Transverse colon (tissue), 4 donors: Measurements from ENCODE around the gene MSMB. TPM values are rescaled to one million over a fixed set of nuclear protein-coding genes. Genes with fewer than 3 reads are reported as not detected.

Experiments used
- DNase-seq: peaks from one replicate; pipeline ENCODE4 v3.0.0-alpha.2; 2019
- H3K27ac ChIP-seq, 4 donors: fragments of 200-600 bp; sonication (generic); 2 replicates each; pipeline ENCODE4 v1.5.1; 2016 to 2018; ENCODE audit warnings: inconsistent platforms in 4 of 4
- H3K27me3 ChIP-seq: fragments of 200-600 bp; sonication (generic); 2 replicates; pipeline ENCODE4 v1.5.1; 2017; ENCODE audit warnings: inconsistent platforms
- H3K36me3 ChIP-seq, 4 donors: fragments of 200-600 bp; sonication (generic); 2 replicates each; pipeline ENCODE4 v1.5.1; 2017 to 2019; ENCODE audit warnings: inconsistent platforms in 4 of 4
- H3K4me1 ChIP-seq, 4 donors: fragments of 200-600 bp; sonication (generic); 2 replicates each; pipeline ENCODE4 v1.5.1; 2017 to 2020; ENCODE audit warnings: inconsistent platforms in 4 of 4
- H3K4me3 ChIP-seq, 4 donors: fragments of 200-600 bp; sonication (generic); 1 replicate in 1 of 4; 2 replicates in 3 of 4; pipeline versions ENCODE4 v1.5.1 to v1.6.1; 2017 to 2019; ENCODE audit warnings: inconsistent platforms in 4 of 4
- H3K9me3 ChIP-seq, 2 donors: fragments of 200-600 bp; sonication (generic); 2 replicates each; pipeline ENCODE4 v1.5.1; 2017 to 2019; ENCODE audit warnings: inconsistent platforms in 2 of 2
- CTCF ChIP-seq, 5 experiments: fragments of 200-600 bp in 3 of 5; fragments of 450-650 bp in 2 of 5; sonication (generic) in 3 of 5; IDR thresholded peaks; 1 replicate in 2 of 5; 2 replicates in 3 of 5; pipeline ENCODE4 v1.5.1; 2016 to 2017; ENCODE audit warnings: antibody characterized with exemption in 5 of 5, inconsistent platforms in 3 of 5, mild to moderate bottlenecking in 2 of 5, moderate library complexity in 1 of 5
- EP300 ChIP-seq: sonication (generic); formaldehyde crosslinking; IDR thresholded peaks from one replicate; pipeline ENCODE4 v1.6.1; 2017; ENCODE audit warnings: antibody characterized with exemption, low read depth
- POLR2A ChIP-seq: fragments of 450-650 bp; IDR thresholded peaks from one replicate; pipeline ENCODE4 v1.6.1; 2016; ENCODE audit warnings: antibody characterized with exemption, mild to moderate bottlenecking, moderate library complexity
- POLR2AphosphoS5 ChIP-seq, 3 donors: sonication (generic); formaldehyde crosslinking; IDR thresholded peaks; one replicate each; pipeline ENCODE4 v1.6.1; 2016; ENCODE audit warnings: antibody characterized with exemption in 3 of 3
- WGBS, 2 donors: methylation state at CpG; one replicate each; pipeline ENCODE4 v1.1.5; 2018; ENCODE audit warnings: low coverage in 1 of 2; 5-methylcytosine and 5-hydroxymethylcytosine counted together
- in situ Hi-C, 4 donors: fragments of 200-750 bp; cut with MboI; loops; one replicate each; pipeline versions ENCODE4 v1.15.0 to v1.15.1; 2017; ENCODE audit warnings: low sequenced_read_pairs in 3 of 4, low pct_ligation_motif_present in 1 of 4, low pct_unique_long_range_greater_than_20kb in 1 of 4
- intact Hi-C: fragments of 100-400 bp; cut with DNase I; formaldehyde crosslinking; loops from one replicate; pipeline ENCODE4 v1.15.1; 2023; ENCODE audit warnings: low total_unique reads
- total RNA-seq, 4 donors: library from RNA; depleted of rRNA; stranded (reverse); fragments of >200 nt; gene quantifications; one replicate each; pipeline ENCODE4 v1.1.0, GENCODE V29; 2016

The MSMB gene
- total RNA-seq, 4 donors from 2014 or later: not detected

DNA sequence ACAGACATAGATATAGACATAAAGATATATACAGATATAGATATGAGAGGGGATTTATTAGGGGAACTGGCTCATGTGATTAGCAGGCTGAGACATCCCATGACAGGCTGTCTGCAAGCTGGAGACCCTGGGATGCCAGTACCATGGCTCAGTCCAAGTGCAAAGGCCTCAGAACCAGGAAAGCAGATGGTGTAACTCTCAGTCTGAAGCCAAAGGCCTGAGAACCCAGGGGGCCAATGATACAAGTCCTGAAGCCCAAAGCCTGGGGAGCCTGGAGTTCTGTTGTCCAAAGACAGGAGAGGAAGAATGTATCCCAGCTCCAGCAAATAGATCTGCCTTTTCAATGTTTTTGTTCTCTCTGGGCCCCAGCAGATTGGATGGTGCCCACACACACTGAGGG is 21.1 kb downstream of the MSMB start:
- TF ChIP-seq POLR2AphosphoS5 (IDR thresholded peaks at IDR 0.05) (no peak), POLR2A (no peak), CTCF (IDR thresholded peaks at IDR 0.05) (no peak), EP300 (no peak)
- no peak for DNase-seq
- H3K4me1 ChIP-seq: peaks cover 41 to 93% (median 84%) of the 10 kb centered on the region in 4 donors
- H3K36me3 ChIP-seq: no peaks in the 10 kb centered on the region
- intact Hi-C loops (no loop called here), in situ Hi-C loops (no loop called here)
- H3K4me3 ChIP-seq: no peak overlapping the region
- no peaks in the 10 kb centered on the region for H3K27me3 ChIP-seq
- no peaks in the 10 kb centered on the region for H3K9me3 ChIP-seq
- H3K27ac ChIP-seq: peak overlapping the region; percentile 7 to 85 (median 50)

GRCh38 chr10:46022978-46023702 is 22.9 kb downstream of the MSMB start:
- H3K4me1 ChIP-seq: peaks cover 38 to 97% (median 83%) of the 10 kb centered on the region in 4 donors
- H3K27me3 ChIP-seq: no peaks in the 10 kb centered on the region
- in situ Hi-C loops: no loop called here
- TF ChIP-seq POLR2AphosphoS5 (IDR thresholded peaks at IDR 0.05): peak; percentile 48 to 85 (median 80)
- peak; percentile 64 for TF ChIP-seq POLR2A
- TF ChIP-seq EP300: no peak
- peak in 1 of 5 experiments; percentile 7 for TF ChIP-seq CTCF (IDR thresholded peaks at IDR 0.05)
- intact Hi-C loops: no loop called here
- H3K27ac ChIP-seq: peak overlapping the region; percentile 82 to 88 (median 85)
- no peaks in the 10 kb centered on the region for H3K36me3 ChIP-seq
- peak; percentile 93 for DNase-seq
- WGBS, 2 donors: 0 to 1% methylated on average over 7 to 33 of the region's 49 CpGs
- H3K4me3 ChIP-seq: peak overlapping the region; percentile 34 to 63 (median 52)
- no peaks in the 10 kb centered on the region for H3K9me3 ChIP-seq

GRCh38 chr10:46020344-46020657 is 25.8 kb downstream of the MSMB start:
- H3K36me3 ChIP-seq: no peaks in the 10 kb centered on the region
- DNase-seq: no peak
- H3K27ac ChIP-seq: peak overlapping the region; percentile 23 to 49 (median 35)
- 73 to 100% methylated on average over 2 to 3 of the region's 3 CpGs for WGBS, 2 donors
- no peaks in the 10 kb centered on the region for H3K9me3 ChIP-seq
- H3K4me3 ChIP-seq: no peak overlapping the region
- in situ Hi-C loops (no loop called here), intact Hi-C loops (no loop called here)
- TF ChIP-seq CTCF (IDR thresholded peaks at IDR 0.05) (no peak), EP300 (no peak), POLR2A (no peak), POLR2AphosphoS5 (IDR thresholded peaks at IDR 0.05) (no peak)
- no peaks in the 10 kb centered on the region for H3K27me3 ChIP-seq
- H3K4me1 ChIP-seq: peaks cover 25 to 80% (median 62%) of the 10 kb centered on the region in 4 donors

GRCh38 chr10:46019569-46020343 is 26.3 kb downstream of the MSMB start:
- intact Hi-C loops: no loop called here
- peak overlapping the region; percentile 23 to 49 (median 35) for H3K27ac ChIP-seq
- TF ChIP-seq POLR2A (no peak), EP300 (no peak), CTCF (IDR thresholded peaks at IDR 0.05) (no peak), POLR2AphosphoS5 (IDR thresholded peaks at IDR 0.05) (no peak)
- H3K27me3 ChIP-seq: no peaks in the 10 kb centered on the region
- in situ Hi-C loops: no loop called here
- peaks cover 21 to 74% (median 57%) of the 10 kb centered on the region in 4 donors for H3K4me1 ChIP-seq
- H3K9me3 ChIP-seq: no peaks in the 10 kb centered on the region
- no peak overlapping the region for H3K4me3 ChIP-seq
- H3K36me3 ChIP-seq: no peaks in the 10 kb centered on the region
- 36 to 69% methylated on average over 4 to 7 of the region's 7 CpGs for WGBS, 2 donors
- peak; percentile 16 for DNase-seq
